Hepatocyte (in vitro differentiated cells): ENCODE results near the gene STN1.

Source experiments
- EZH2 ChIP-seq: fragments of 200-600 bp; sonication (generic); IDR thresholded peaks from 2 replicates; pipeline ENCODE4 v1.6.1; 2016; ENCODE audit warnings: antibody characterized with exemption, mild to moderate bottlenecking, borderline replicate concordance
- EZH2phosphoT487 ChIP-seq: fragments of 200-600 bp; sonication (generic); IDR thresholded peaks from one replicate; pipeline ENCODE4 v1.6.1; 2018; ENCODE audit warnings: antibody characterized with exemption, mild to moderate bottlenecking, low read depth, moderate library complexity; ENCODE audit not compliant: unreplicated experiment, severe bottlenecking
- TF ChIP-seq, protein P1 (sequence below): fragments of 200-600 bp; sonication (generic); IDR thresholded peaks from 2 replicates; pipeline ENCODE4 v1.5.1; 2016; ENCODE audit warnings: antibody characterized with exemption, mild to moderate bottlenecking; ENCODE audit not compliant: poor library complexity

DNA sequence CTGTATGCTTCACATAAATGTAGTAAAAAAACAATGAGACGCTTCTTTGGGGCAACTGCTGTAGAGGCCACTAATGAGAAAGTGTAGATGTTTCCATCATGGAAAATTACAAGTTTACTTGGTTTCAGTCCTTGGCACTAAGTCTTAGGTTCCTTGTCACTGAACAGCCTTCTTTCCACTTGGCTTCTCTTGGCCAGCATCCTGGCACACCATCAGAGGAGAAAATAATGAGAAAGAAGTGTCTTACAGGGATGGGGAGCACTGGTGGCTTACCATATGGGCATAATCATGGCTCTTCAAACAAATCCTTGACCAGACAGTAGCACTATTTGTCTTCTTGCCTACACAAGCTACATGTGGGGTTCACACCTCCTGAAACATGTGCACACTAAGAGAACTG lies 40.1 kb downstream of the STN1 start:
- TF ChIP-seq, protein P1, sequence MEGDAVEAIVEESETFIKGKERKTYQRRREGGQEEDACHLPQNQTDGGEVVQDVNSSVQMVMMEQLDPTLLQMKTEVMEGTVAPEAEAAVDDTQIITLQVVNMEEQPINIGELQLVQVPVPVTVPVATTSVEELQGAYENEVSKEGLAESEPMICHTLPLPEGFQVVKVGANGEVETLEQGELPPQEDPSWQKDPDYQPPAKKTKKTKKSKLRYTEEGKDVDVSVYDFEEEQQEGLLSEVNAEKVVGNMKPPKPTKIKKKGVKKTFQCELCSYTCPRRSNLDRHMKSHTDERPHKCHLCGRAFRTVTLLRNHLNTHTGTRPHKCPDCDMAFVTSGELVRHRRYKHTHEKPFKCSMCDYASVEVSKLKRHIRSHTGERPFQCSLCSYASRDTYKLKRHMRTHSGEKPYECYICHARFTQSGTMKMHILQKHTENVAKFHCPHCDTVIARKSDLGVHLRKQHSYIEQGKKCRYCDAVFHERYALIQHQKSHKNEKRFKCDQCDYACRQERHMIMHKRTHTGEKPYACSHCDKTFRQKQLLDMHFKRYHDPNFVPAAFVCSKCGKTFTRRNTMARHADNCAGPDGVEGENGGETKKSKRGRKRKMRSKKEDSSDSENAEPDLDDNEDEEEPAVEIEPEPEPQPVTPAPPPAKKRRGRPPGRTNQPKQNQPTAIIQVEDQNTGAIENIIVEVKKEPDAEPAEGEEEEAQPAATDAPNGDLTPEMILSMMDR = no peak
- TF ChIP-seq EZH2 (no peak), EZH2phosphoT487 (no peak)
